HG03442 (cell line): ENCODE data around the gene BTG4.

Source experiments
- ATAC-seq: cut with Tn5 transposase; IDR thresholded peaks from one replicate; pipeline ENCODE4 v1.9.1; 2021; ENCODE audit warnings: mild to moderate bottlenecking, moderate library complexity; ENCODE audit not compliant: unreplicated experiment

The BTG4 gene

GRCh38 chr11:111456859-111457730 lies 55.1 kb downstream of the BTG4 start:
- no peak for ATAC-seq

DNA sequence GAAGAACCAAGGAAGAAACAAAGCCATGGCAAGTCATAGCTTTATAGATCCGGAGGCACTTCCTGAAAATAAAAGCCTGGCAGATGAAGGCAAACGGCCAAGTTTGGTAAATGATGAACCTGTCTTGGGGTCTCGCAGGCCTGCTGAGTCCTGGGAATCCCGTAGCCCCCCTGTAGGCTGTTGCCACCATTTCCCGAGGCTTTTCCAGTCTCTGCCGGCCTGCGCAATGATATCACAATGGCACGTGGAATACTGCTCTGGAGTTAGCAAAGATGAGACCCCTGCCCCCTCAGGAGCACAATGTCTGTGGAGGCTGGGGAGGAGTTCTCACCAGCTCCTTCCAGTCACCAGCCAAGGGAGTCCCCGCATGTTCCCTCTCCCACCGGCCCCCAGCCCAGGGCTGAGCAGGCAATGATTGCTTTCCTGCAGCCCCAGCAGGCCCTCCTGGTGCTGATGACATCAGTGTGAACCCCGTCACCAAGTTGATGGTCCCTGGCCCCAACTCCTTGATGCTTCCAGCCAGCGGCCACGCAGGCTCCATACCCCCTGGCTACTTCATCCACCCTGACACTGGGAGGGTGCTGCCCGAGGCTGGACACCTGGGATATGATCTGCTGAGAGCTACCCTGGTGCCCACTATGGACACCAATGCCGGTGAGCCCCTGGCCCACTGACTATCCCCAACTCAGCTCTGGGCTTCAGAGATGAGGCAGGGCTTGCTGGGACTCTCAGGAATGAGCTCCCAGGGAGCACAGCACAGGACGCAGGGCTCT lies 55.9 kb downstream of the BTG4 start:
- no peak for ATAC-seq

DNA sequence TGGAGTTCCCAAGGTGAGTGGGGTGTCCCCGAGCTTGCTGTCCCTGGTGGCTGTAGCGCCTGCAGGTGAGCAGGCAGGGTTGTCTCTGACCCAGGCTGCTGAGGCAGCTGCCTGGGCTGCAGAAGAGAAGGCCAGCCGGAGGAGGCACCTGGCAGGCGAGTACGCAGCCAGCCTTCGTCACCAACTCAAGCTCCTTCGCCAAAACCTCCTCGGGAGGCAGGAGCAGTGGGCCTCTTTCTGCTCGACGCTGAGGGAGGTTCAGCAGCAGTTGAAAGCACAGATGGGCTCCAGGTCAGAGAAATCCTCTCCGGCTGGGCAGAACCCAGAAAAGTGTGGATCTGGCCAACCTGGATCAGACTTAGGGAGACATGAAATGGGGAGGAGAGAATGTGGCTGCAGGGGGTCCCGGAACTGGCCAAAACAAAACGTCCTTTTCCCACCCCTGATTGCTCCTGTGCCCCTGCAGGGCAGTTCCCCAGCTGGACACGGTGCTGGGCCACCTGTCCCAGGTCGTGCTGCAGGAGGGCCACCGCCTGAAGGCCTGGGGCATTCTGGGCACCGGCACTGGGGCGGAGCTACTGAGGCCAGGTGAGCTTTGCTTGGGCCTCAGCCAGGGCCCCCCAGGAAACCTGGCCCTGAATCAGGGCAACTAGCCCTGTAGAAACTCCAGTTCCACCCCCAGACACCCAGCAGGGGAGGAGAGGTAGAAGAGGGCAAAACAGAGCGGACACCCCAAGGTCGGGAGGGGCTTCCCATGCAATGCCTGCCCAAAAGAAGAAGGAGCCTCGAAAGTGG lies 56.7 kb downstream of the BTG4 start:
- no peak for ATAC-seq

DNA sequence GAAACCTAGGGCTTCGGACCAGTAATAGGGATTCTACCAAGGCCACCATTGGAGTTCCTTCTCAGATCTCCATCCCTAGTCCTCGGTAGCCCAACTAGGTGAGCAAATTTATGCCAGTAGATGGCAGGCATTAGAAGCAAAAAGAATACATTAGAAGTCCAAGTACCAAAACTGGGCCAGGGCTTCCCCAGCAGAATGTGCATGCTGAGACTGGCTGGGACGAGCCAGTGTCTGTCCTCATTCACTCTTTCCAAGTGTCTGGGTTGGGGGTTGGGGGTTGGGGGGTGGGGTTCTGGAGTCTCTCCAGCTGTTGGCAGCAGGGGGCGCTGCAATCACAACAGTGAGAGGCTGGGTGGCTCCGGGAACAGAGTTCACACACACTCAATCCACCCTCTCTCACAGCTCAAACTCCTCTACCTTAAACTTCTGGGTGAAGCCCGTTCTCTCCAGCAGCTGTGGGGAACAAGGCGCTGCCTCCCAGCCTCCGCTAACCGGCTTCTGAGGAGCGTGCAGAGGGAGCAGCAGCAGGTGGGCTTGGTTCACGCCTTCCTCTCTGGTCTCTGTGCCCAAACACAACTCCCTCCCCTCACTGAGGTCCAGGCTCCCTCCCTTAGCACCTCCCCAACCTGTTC lies 57.5 kb downstream of the BTG4 start:
- ATAC-seq, result no peak

GRCh38 chr11:111452817-111453552 lies 59.2 kb downstream of the BTG4 start:
- ATAC-seq, result no peak

GRCh38 chr11:111452146-111452545 lies 60.0 kb downstream of the BTG4 start:
- ATAC-seq, result no peak

DNA sequence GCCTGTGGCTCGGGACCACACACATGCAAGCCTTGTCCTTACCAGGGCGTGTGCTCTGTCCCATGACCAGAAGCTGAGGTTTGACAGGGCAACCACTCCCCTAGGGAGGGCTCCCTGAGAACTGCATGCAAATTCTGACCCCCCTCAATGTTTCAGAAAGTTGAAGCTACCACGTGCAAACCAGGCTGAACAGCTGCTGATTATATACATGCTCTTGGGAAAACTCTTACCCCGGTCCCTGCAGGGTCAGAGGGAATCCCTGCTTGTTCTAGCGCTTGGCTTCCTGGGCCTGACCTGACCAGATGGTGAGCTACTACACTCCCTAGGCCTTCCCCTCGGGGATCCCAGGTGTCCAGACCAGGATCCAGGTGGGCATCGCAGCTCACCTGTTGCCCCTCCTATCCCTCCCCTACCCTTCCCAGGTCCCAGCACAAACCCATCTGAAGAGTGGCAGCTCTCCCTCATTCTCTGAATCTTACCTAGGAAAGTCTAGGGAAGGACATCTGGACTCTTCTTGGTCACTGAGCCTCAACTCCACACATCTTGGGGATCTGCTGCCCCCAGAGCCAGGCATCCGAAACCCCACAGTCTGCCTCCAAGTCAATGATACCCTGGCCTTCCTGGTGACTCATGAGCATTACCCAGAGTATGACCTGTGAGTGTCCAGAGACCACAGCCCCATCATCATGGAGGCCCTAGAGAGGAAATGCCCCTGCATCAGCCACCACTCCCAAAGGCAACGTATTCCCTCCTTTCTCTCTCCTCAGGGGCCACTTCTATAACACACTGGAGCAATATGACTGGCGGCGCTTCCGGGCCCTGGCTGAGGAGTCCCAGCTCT lies 61.5 kb downstream of the BTG4 start:
- peak; percentile 78 for ATAC-seq

DNA sequence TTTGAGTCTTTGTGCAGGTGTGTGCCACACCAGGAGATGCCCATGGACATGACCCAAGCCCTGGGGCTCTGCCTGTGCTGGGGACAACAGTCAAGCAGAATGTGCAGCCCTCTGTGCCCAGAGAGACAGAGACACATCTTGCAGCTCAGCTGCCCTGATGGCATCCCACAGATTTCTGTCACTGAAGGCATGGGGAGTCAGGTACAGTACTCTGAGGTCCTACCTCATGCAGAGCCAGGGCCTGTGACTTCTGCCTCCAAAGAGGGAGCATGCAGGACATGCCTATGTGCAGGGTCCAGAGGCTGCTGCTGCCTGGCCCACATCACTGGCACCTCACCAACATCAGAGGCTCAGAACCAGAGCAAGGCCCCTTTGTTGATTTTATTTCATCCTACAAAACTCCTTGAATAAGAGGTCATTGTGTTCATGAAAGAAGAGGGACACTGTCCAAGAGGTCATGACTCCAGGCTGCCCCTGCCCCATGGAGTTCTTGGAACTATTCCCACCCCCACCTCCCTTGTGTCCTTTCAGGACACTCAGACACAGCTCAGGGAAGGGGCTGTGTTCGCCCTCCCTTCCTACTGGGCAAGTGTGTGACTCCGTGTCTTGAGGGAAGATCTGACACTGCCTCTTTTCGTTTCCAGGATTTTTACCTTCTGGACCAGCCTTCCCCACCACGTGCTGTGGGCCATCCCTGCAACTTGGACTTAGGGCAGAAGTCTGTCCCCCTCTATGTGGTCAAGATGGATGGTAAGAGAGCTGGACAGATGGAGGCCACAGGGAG lies 62.3 kb downstream of the BTG4 start:
- ATAC-seq, result no peak

DNA sequence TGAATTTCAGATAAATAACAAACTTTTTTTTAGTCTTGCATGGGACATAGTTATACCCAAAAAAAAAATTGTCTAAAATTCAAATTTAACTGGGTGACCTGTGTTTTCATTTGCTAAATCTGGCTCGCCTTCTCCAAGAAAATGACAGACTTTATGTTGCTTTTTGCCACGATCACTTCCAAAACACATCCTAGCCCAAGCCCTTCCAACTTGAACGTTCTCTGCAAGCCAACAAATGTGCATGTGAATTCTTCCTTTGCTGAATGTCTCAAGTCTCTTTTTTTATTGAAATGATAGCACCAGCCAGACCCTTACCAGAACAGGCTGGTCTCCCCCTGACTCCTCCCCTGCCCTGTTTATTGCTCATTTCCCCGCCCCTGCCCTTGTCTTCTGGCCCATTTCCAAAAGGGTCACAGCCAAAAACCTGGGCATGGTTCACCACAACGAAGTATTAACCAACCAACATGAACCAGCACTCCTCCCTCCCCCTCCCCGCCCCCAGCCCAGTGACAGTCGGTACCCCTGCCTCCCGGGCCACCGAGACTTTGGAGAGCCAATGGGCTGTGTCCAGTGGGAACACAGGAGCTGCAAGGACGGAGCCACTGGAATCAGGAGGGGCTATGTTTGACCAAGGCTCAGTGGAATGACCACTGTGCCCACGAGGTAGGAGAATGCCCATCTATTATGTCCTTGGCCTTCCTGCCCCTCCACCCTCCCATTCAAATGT lies 63.2 kb downstream of the BTG4 start:
- no peak for ATAC-seq

DNA sequence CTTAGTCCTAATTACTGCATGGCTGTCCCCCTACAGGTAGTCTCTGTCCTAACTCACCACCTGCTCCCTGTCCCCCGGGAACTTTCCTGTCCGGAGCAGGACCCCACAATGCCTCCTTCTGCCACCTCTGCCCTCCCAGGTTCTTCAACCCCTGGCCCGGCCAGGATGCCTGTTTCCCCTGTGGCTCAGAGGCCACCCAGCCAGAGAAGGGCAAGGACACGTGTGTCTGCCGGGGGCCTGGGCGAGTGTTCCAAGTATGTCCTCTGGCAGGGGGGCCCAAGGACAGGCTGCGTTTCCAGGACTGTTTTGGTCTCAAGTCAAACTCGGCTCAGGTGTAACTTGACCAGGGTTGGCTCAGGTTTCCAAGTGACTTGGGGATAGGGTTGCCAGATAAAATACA lies 63.8 kb downstream of the BTG4 start:
- no peak for ATAC-seq

- ATAC-seq, result no peak
Measured at GRCh38 chr11:111447931-111448330, 64.3 kb downstream of the BTG4 start.

DNA sequence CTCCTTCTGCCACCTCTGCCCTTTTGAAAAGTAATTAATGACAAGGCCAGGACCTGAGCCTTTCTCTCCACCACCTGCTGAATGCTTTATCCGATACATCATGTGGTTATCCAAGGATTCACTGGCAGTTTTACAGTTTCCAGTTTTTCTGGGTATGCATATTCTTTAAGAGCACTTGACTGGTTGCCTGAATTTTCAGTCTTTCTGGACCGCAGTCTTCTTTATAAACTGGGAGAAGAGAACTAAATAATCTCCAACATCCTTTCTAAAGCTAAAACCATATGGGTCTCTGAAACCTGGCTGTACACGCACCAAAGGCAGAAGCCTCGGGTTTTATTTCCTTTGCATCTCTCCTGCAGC lies 65.1 kb downstream of the BTG4 start:
- ATAC-seq, result no peak

DNA sequence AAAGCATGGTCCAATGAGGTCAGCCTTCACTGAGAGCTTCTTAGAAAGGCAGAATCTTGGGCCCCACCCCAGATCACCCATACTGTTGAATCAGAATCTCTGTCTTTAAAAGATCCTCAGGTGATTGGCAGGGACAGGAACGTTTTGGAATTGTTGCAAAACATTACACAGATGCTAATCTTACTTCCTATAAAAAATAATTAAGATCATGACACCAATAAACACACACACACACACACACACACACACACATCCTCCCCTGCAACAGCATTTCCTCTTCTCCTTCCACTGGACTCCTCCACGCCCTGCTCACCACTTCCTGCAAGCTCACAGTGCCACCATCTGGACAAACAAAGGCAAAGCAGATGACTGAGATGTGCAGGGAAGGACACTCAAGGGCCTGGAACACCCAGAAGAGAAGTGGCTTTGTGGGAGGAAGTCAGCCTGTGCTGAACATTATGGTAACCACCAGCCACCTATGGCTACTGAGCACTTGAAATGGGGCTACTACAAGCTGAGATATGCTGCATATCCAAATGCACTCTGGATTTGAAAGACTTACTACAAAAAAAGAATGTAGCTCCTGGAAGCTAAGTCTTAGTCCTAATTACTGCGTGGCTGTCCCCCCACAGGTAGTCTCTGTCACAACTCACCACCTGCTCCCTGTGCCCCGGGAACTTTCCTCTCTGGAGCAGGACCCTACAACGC lies 65.6 kb downstream of the BTG4 start:
- ATAC-seq, result peak; percentile 84

DNA sequence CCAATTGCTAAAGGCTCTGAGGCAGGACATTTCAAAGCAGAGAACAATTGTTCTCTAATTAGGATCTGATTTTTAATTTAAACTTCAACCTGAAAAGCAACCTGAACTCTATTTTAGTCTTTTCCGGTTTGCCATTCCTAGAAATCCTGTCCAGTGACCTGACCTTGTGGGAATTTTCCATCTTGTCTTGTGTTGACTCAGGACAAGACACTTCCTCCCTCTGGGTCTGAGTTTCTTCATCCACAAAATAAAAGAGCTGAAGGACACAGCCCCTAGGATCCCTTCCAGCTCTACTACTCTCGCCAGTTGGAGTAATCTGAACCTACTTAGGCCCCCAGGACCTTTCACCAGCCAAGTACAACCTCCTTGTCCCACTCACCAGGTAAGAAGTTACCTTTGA lies 66.6 kb downstream of the BTG4 start:
- ATAC-seq, result no peak
